ENCODE data around the gene HPN. TPM values are rescaled to one million over a fixed set of nuclear protein-coding genes. Genes with fewer than 3 reads are reported as not detected.
"Not testable (repeated sequence)": the region's sequence is repeated elsewhere in the genome, so short reads cannot be mapped to it uniquely, and the experiment has no call there.

Gene HPN
- total RNA-seq, 1 donor from 2014 or later = 3.4 TPM

GRCh38 chr19:35004517-35005255 is 36.8 kb upstream of the HPN start:
- Histone ChIP-seq H3K9me3 (replicated peaks) (no peaks in the 10 kb centered on the region), H3K36me3 (peaks cover 22% of the 10 kb centered on the region), H3K4me3 (no peak overlapping the region), H3K27ac (replicated peaks) (no peak overlapping the region), H3K4me1 (peaks cover 90% of the 10 kb centered on the region), H3K27me3 (ENCODE audit: low read depth) (no peaks in the 10 kb centered on the region)
- intact Hi-C loops (cut with micrococcal nuclease) = no loop called here
- DNase-seq = no peak
- no peak for TF ChIP-seq CTCF (IDR thresholded peaks at IDR 0.05; ENCODE audit: borderline replicate concordance)

GRCh38 chr19:35005256-35005977 is 36.1 kb upstream of the HPN start:
- Histone ChIP-seq H3K27ac (replicated peaks) (peak overlapping the region; percentile 76), H3K36me3 (peaks cover 29% of the 10 kb centered on the region), H3K4me3 (no peak overlapping the region), H3K27me3 (ENCODE audit: low read depth) (no peaks in the 10 kb centered on the region), H3K9me3 (replicated peaks) (no peaks in the 10 kb centered on the region), H3K4me1 (peaks cover 86% of the 10 kb centered on the region)
- TF ChIP-seq CTCF (IDR thresholded peaks at IDR 0.05; ENCODE audit: borderline replicate concordance) = no peak
- no peak for DNase-seq
- intact Hi-C loops (cut with micrococcal nuclease) = no loop called here

- Histone ChIP-seq H3K4me1 (peaks cover 81% of the 10 kb centered on the region), H3K36me3 (peaks cover 35% of the 10 kb centered on the region), H3K27ac (replicated peaks) (peak overlapping the region; percentile 76)
- H3K4me3 ChIP-seq; intact Hi-C loops (cut with micrococcal nuclease); H3K9me3 ChIP-seq (replicated peaks); H3K27me3 ChIP-seq (ENCODE audit: low read depth); DNase-seq: not testable (repeated sequence)
These were observed 35.5 kb upstream of the HPN start for GRCh38 chr19:35006007-35006341.

- Histone ChIP-seq H3K9me3 (replicated peaks) (no peaks in the 10 kb centered on the region), H3K27me3 (ENCODE audit: low read depth) (no peaks in the 10 kb centered on the region), H3K4me3 (no peak overlapping the region), H3K27ac (replicated peaks) (peak overlapping the region; percentile 76), H3K4me1 (peaks cover 76% of the 10 kb centered on the region), H3K36me3 (peaks cover 40% of the 10 kb centered on the region)
- no peak for DNase-seq
- intact Hi-C loops (cut with micrococcal nuclease) = no loop called here
- TF ChIP-seq CTCF (IDR thresholded peaks at IDR 0.05; ENCODE audit: borderline replicate concordance) = no peak
These were observed 35.1 kb upstream of the HPN start for GRCh38 chr19:35006342-35006998.

- H3K4me3 ChIP-seq = no peak overlapping the region
- H3K4me1 ChIP-seq = peaks cover 74% of the 10 kb centered on the region
- H3K27me3 ChIP-seq (ENCODE audit: low read depth) = no peaks in the 10 kb centered on the region
- H3K36me3 ChIP-seq = peaks cover 43% of the 10 kb centered on the region
- intact Hi-C loops (cut with micrococcal nuclease) = no loop called here
- no peaks in the 10 kb centered on the region for H3K9me3 ChIP-seq (replicated peaks)
- H3K27ac ChIP-seq (replicated peaks) = peak overlapping the region; percentile 76
- TF ChIP-seq CTCF (IDR thresholded peaks at IDR 0.05; ENCODE audit: borderline replicate concordance) = no peak
- DNase-seq = no peak
These were observed 34.5 kb upstream of the HPN start for GRCh38 chr19:35006999-35007365.

- DNase-seq; intact Hi-C loops (cut with micrococcal nuclease); H3K4me3 ChIP-seq; H3K9me3 ChIP-seq (replicated peaks); H3K27me3 ChIP-seq (ENCODE audit: low read depth): not testable (repeated sequence)
- peaks cover 74% of the 10 kb centered on the region for H3K4me1 ChIP-seq
- peaks cover 39% of the 10 kb centered on the region for H3K36me3 ChIP-seq
- H3K27ac ChIP-seq (replicated peaks) = peak overlapping the region; percentile 76
These were observed 34.1 kb upstream of the HPN start for GRCh38 chr19:35007427-35007826.
